Stimulated activated naive B cell treated with anti-CD40 and anti-IgM and Interleukin-4, amounts not matched to agents 10 μg/mL and 1 μg/mL and 100 μg/mL, for 72 hours (primary cell): ENCODE data around the gene PTGES2.
"Not testable (repeated sequence)": the region's sequence is repeated elsewhere in the genome, so short reads cannot be mapped to it uniquely, and the experiment has no call there.

Source experiments
- ATAC-seq, 2 donors: fragments of 150-1000 bp; cut with Tn5 transposase; replicated peaks; 2 replicates each; pipeline ENCODE4 v1.10.0; 2021; ENCODE audit warnings: moderate library complexity in 1 of 2
- DNase-seq: peaks from one replicate; pipeline ENCODE4 v3.0.0; 2021
- H3K27ac Mint-ChIP-seq: one replicate; pipeline ENCODE4 v1.8.0; 2022; ENCODE audit warnings: mild to moderate bottlenecking, mixed read lengths
- H3K27me3 Mint-ChIP-seq, 2 donors: one replicate each; pipeline ENCODE4 v1.8.0; 2022; ENCODE audit warnings: mixed read lengths in 2 of 2
- H3K36me3 Mint-ChIP-seq, 2 donors: one replicate each; pipeline ENCODE4 v1.8.0; 2022; ENCODE audit warnings: mixed read lengths in 2 of 2, mild to moderate bottlenecking in 1 of 2
- H3K4me1 Mint-ChIP-seq, 2 donors: one replicate each; pipeline ENCODE4 v1.8.0; 2022; ENCODE audit warnings: mixed read lengths in 2 of 2, mild to moderate bottlenecking in 1 of 2
- H3K4me3 Mint-ChIP-seq, 2 donors: one replicate each; pipeline ENCODE4 v1.8.0; 2022; ENCODE audit warnings: mild to moderate bottlenecking in 2 of 2, mixed read lengths in 2 of 2, moderate library complexity in 1 of 2
- H3K9me3 Mint-ChIP-seq, 2 donors: one replicate each; pipeline ENCODE4 v1.8.0; 2022; ENCODE audit warnings: mixed read lengths in 2 of 2, mild to moderate bottlenecking in 1 of 2

The PTGES2 gene

GRCh38 chr9:128113526-128114325 is 13.8 kb downstream of the PTGES2 start:
- peak overlapping the region; percentile 78 for H3K27ac Mint-ChIP-seq
- peaks cover 42 to 55% of the 10 kb centered on the region in 2 donors for H3K4me1 Mint-ChIP-seq

DNA sequence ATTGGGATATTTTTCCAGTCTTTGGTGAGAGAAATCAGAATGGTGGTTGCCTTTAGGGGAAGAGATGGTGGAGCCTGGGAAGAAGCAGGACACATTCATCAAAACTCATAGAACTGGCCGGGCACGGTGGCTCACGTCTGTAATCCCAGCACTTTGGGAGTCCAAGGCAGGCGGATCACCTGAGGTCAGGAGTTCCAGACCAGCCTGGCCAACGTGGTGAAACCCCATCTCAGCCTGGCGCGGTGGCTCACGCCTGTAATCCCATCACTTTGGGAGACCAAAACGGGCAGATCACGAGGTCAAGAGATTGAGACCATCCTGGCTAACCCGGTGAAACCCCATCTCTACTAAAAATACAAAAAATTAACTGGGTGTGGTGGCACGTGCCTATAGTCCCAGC is 15.8 kb downstream of the PTGES2 start:
- not testable (repeated sequence) for H3K4me3 Mint-ChIP-seq, H3K9me3 Mint-ChIP-seq, ATAC-seq, DNase-seq, H3K27me3 Mint-ChIP-seq
- peaks cover 32 to 40% of the 10 kb centered on the region in 2 donors for H3K4me1 Mint-ChIP-seq
- H3K27ac Mint-ChIP-seq, result peak overlapping the region; percentile 65
- H3K36me3 Mint-ChIP-seq, result peaks cover 41 to 65% of the 10 kb centered on the region in 2 donors

More at GRCh38 chr9:128113526-128114325, 13.8 kb downstream of the PTGES2 start:
- ATAC-seq, result no peak
- Mint-ChIP-seq H3K27me3 (no peaks in the 10 kb centered on the region), H3K9me3 (no peaks in the 10 kb centered on the region), H3K36me3 (peaks cover 34 to 56% of the 10 kb centered on the region in 2 donors), H3K4me3 (no peak overlapping the region)
- no peak for DNase-seq

DNA sequence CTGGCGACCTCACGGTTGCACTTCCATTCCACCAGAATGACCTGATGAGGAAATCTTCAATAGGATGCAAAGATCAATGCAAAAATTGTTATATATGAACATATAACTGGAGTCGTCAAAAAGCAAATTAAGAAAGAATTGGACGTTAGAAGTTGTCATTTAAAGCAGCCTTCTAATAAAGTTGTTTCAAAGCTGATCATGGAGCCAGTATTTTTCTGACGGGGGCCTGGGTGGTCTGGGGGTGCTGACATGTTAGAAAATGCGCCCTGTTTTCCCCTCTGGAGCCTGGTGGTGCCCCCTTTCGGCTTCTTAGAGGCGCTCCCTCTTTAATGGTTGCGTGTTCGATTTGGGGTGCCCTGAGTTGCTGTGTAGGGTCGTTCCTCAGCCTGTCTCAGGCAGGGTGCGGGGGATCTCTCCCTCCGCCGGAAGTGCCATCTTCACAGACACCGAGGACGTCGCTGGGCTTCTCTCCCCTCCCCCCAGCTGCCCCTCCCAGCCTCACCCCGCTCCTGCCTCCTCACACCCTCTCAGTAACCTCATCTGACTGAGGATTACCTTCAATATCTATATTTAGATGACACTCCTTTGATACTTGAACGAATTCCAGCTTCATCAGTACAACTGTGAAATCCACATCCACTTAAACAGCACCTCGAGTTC is 18.3 kb downstream of the PTGES2 start:
- no peak overlapping the region for H3K4me3 Mint-ChIP-seq
- peaks cover 10 to 15% of the 10 kb centered on the region in 2 donors for H3K4me1 Mint-ChIP-seq
- H3K27ac Mint-ChIP-seq, result peak overlapping the region; percentile 1
- DNase-seq (no peak), ATAC-seq (no peak)
- H3K27me3 Mint-ChIP-seq, result no peaks in the 10 kb centered on the region
- peaks cover 43 to 64% of the 10 kb centered on the region in 2 donors for H3K36me3 Mint-ChIP-seq
- H3K9me3 Mint-ChIP-seq, result no peaks in the 10 kb centered on the region

DNA sequence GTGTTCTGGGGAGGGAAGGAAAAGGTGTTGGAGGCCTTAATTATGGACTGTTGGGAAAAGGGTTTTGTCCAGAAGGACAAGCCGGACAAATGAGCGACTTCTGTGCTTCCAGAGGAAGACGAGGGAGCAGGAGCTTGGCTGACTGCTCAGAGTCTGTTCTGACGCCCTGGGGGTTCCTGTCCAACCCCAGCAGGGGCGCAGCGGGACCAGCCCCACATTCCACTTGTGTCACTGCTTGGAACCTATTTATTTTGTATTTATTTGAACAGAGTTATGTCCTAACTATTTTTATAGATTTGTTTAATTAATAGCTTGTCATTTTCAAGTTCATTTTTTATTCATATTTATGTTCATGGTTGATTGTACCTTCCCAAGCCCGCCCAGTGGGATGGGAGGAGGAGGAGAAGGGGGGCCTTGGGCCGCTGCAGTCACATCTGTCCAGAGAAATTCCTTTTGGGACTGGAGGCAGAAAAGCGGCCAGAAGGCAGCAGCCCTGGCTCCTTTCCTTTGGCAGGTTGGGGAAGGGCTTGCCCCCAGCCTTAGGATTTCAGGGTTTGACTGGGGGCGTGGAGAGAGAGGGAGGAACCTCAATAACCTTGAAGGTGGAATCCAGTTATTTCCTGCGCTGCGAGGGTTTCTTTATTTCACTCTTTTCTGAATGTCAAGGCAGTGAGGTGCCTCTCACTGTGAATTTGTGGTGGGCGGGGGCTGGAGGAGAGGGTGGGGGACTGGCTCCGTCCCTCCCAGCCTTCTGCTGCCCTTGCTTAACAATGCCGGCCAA is 19.1 kb downstream of the PTGES2 start:
- Mint-ChIP-seq H3K4me1 (peaks cover 11 to 12% of the 10 kb centered on the region in 2 donors), H3K36me3 (peaks cover 41 to 64% of the 10 kb centered on the region in 2 donors), H3K4me3 (no peak overlapping the region), H3K27ac (peak overlapping the region; percentile 80), H3K9me3 (no peaks in the 10 kb centered on the region), H3K27me3 (no peaks in the 10 kb centered on the region)
- ATAC-seq (no peak), DNase-seq (no peak)

GRCh38 chr9:128107468-128108268 is 19.9 kb downstream of the PTGES2 start:
- H3K36me3 Mint-ChIP-seq, result peaks cover 39 to 62% of the 10 kb centered on the region in 2 donors
- no peaks in the 10 kb centered on the region for H3K9me3 Mint-ChIP-seq
- peaks cover 16 to 17% of the 10 kb centered on the region in 2 donors for H3K4me1 Mint-ChIP-seq
- H3K27me3 Mint-ChIP-seq, result no peaks in the 10 kb centered on the region
- peak overlapping the region in 1 of 2 donors; percentile 60 for H3K4me3 Mint-ChIP-seq
- peak overlapping the region; percentile 80 for H3K27ac Mint-ChIP-seq
- ATAC-seq (no peak), DNase-seq (no peak)

GRCh38 chr9:128106940-128107467 is 20.5 kb downstream of the PTGES2 start:
- H3K9me3 Mint-ChIP-seq, result no peaks in the 10 kb centered on the region
- H3K27me3 Mint-ChIP-seq, result no peaks in the 10 kb centered on the region
- no peak for DNase-seq
- H3K4me1 Mint-ChIP-seq, result peaks cover 21% of the 10 kb centered on the region in 2 donors
- H3K27ac Mint-ChIP-seq, result peak overlapping the region; percentile 79
- peak in 1 of 2 donors; percentile 11 for ATAC-seq
- peaks cover 44 to 68% of the 10 kb centered on the region in 2 donors for H3K36me3 Mint-ChIP-seq
- H3K4me3 Mint-ChIP-seq, result no peak overlapping the region

GRCh38 chr9:128106181-128106939 is 21.2 kb downstream of the PTGES2 start:
- Mint-ChIP-seq H3K4me1 (peaks cover 21 to 24% of the 10 kb centered on the region in 2 donors), H3K27ac (peak overlapping the region; percentile 60)

GRCh38 chr9:128105538-128106175 is 21.9 kb downstream of the PTGES2 start:
- DNase-seq, result no peak
- Mint-ChIP-seq H3K4me3 (no peak overlapping the region), H3K4me1 (peaks cover 18 to 29% of the 10 kb centered on the region in 2 donors), H3K27ac (peak overlapping the region; percentile 56), H3K36me3 (peaks cover 54 to 67% of the 10 kb centered on the region in 2 donors), H3K27me3 (no peaks in the 10 kb centered on the region), H3K9me3 (no peaks in the 10 kb centered on the region)
- no peak for ATAC-seq

More at GRCh38 chr9:128106181-128106939, 21.2 kb downstream of the PTGES2 start:
- Mint-ChIP-seq H3K27me3 (no peaks in the 10 kb centered on the region), H3K9me3 (no peaks in the 10 kb centered on the region), H3K4me3 (no peak overlapping the region), H3K36me3 (peaks cover 48 to 68% of the 10 kb centered on the region in 2 donors)
- peak in 1 of 2 donors; percentile 5 for ATAC-seq
- DNase-seq, result no peak

- Mint-ChIP-seq H3K27me3 (no peaks in the 10 kb centered on the region), H3K36me3 (peaks cover 52 to 59% of the 10 kb centered on the region in 2 donors), H3K9me3 (no peaks in the 10 kb centered on the region), H3K27ac (peak overlapping the region; percentile 65), H3K4me1 (peaks cover 18 to 32% of the 10 kb centered on the region in 2 donors), H3K4me3 (no peak overlapping the region)
- no peak for DNase-seq
- no peak for ATAC-seq
Measured at GRCh38 chr9:128104171-128104618, 23.3 kb downstream of the PTGES2 start.

DNA sequence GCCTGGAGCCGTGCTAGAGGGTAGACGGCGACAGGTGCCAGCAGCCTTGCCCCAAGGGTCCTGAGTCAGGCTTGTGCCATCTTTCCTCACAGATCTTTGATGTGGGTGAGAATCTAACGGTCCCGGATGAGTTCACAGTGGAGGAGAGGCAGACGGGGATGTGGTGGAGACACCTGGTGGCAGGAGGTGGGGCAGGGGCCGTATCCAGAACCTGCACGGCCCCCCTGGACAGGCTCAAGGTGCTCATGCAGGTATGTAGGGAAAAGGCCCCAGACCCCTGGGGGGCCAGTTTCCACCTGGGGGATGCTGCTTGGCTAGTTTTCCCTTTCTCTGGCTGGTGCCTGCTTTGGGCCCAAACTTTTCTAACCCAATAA is 24.0 kb downstream of the PTGES2 start:
- DNase-seq (no peak), ATAC-seq (peak in 1 of 2 donors; percentile 32)
- Mint-ChIP-seq H3K4me3 (no peak overlapping the region), H3K4me1 (peaks cover 22 to 38% of the 10 kb centered on the region in 2 donors), H3K36me3 (peaks cover 54 to 65% of the 10 kb centered on the region in 2 donors), H3K9me3 (no peaks in the 10 kb centered on the region), H3K27ac (peak overlapping the region; percentile 77), H3K27me3 (no peaks in the 10 kb centered on the region)

- Mint-ChIP-seq H3K27me3 (no peaks in the 10 kb centered on the region), H3K4me3 (no peak overlapping the region), H3K27ac (peak overlapping the region; percentile 77), H3K36me3 (peaks cover 58 to 68% of the 10 kb centered on the region in 2 donors), H3K9me3 (no peaks in the 10 kb centered on the region), H3K4me1 (peaks cover 25 to 44% of the 10 kb centered on the region in 2 donors)
- DNase-seq (no peak), ATAC-seq (no peak)
Measured at GRCh38 chr9:128102861-128103588, 24.5 kb downstream of the PTGES2 start.

- peak overlapping the region; percentile 69 for H3K27ac Mint-ChIP-seq
Measured at GRCh38 chr9:128102196-128102595, 25.3 kb downstream of the PTGES2 start.

More at GRCh38 chr9:128102196-128102595, 25.3 kb downstream of the PTGES2 start:
- Mint-ChIP-seq H3K4me3 (no peak overlapping the region), H3K4me1 (peaks cover 26 to 48% of the 10 kb centered on the region in 2 donors), H3K36me3 (peaks cover 55 to 62% of the 10 kb centered on the region in 2 donors), H3K9me3 (no peaks in the 10 kb centered on the region), H3K27me3 (no peaks in the 10 kb centered on the region)
- ATAC-seq (no peak), DNase-seq (no peak)
